Endothelial cell of umbilical vein (primary cell): ENCODE results near the gene CHST7. TPM values are rescaled to one million over a fixed set of nuclear protein-coding genes. Genes with fewer than 3 reads are reported as not detected.
"Not testable (repeated sequence)": the region's sequence is repeated elsewhere in the genome, so short reads cannot be mapped to it uniquely, and the experiment has no call there.

Experiments used
- BruUV-seq: library from RNA; stranded (reverse); fragments of 400-500 nt; replicated peaks from 2 replicates; lab custom pipeline; 2021; lab: Mats Ljungman, UMichigan
- CTCF ChIA-PET: fragments of 300-600, 350-600 bp; sonication (Branson Sonifier 250); formaldehyde crosslinking; loops from one replicate; lab custom pipeline; 2021; ENCODE audit warnings: antibody characterized with exemption, inconsistent platforms; lab: Charles Lee
- POLR2A ChIA-PET: fragments of 300-600, 350-600 bp; sonication (Branson Sonifier 250); formaldehyde crosslinking; loops from one replicate; lab custom pipeline; 2021; ENCODE audit warnings: antibody characterized with exemption, inconsistent platforms; lab: Charles Lee
- DNase-seq: peaks from one replicate; pipeline ENCODE4 v3.0.0-alpha.2; 2011; ENCODE audit warnings: low read depth, low spot score
- FAIRE-seq: peaks from 2 replicates; lab custom pipeline; 2011; peaks lifted over from hg19 to GRCh38; lab: Jason Lieb, UNC
- H2AFZ ChIP-seq: 2 replicates; pipeline ENCODE4 v1.6.0; 2012; ENCODE audit warnings: low read depth, low read length, control low read depth, inconsistent platforms
- H3K27ac ChIP-seq: 2 replicates; pipeline ENCODE4 v1.5.1; 2011; ENCODE audit warnings: low read depth, mild to moderate bottlenecking, control low read depth, low read length, moderate library complexity; ENCODE audit not compliant: insufficient read depth
- H3K27me3 ChIP-seq, 2 experiments: 2 replicates each; pipeline versions ENCODE4 v1.6.0 to v1.6.1; 2011; ENCODE audit warnings: low read length in 2 of 2, mixed read lengths in 1 of 2; ENCODE audit not compliant: control insufficient read depth in 2 of 2, insufficient read depth in 2 of 2
- H3K36me3 ChIP-seq, 2 experiments: 2 replicates in 1 of 2; 3 replicates in 1 of 2; pipeline ENCODE4 v1.5.1; 2011; ENCODE audit warnings: low read length in 2 of 2, mild to moderate bottlenecking in 1 of 2, moderate library complexity in 1 of 2; ENCODE audit not compliant: control insufficient read depth in 2 of 2, insufficient read depth in 2 of 2; ENCODE audit errors: extremely low read depth in 1 of 2
- H3K4me1 ChIP-seq: 3 replicates; pipeline ENCODE4 v1.5.1; 2011; ENCODE audit warnings: mild to moderate bottlenecking, low read length; ENCODE audit not compliant: control insufficient read depth, insufficient read depth; ENCODE audit errors: extremely low read depth
- H3K4me2 ChIP-seq: 2 replicates; pipeline ENCODE4 v1.6.1; 2011; ENCODE audit warnings: low read length, control low read depth, mixed read lengths; ENCODE audit not compliant: insufficient read depth
- H3K4me3 ChIP-seq, 3 experiments: fragments of 200-600 bp in 1 of 3; sonication (generic), shearing (Covaris generic) in 1 of 3; replicated peaks in 1 of 3; 2 replicates each; pipeline ENCODE4 v1.5.1; 2011 to 2016; ENCODE audit warnings: control low read depth in 3 of 3, low read length in 3 of 3, mild to moderate bottlenecking in 2 of 3, inconsistent platforms in 1 of 3, low read depth in 1 of 3, moderate library complexity in 1 of 3; ENCODE audit not compliant: insufficient read depth in 1 of 3
- H3K79me2 ChIP-seq: 2 replicates; pipeline ENCODE4 v1.6.0; 2012; ENCODE audit warnings: low read length, inconsistent platforms; ENCODE audit not compliant: control insufficient read depth, insufficient read depth
- H3K9ac ChIP-seq: replicated peaks from 2 replicates; pipeline ENCODE3; 2011; ENCODE audit warnings: low read length, control low read depth; ENCODE audit not compliant: insufficient read depth; ENCODE audit errors: extremely low read depth
- H3K9me1 ChIP-seq: replicated peaks from 3 replicates; pipeline ENCODE4 v1.6.0; 2011; ENCODE audit warnings: mild to moderate bottlenecking, low read length; ENCODE audit not compliant: control insufficient read depth, insufficient read depth; ENCODE audit errors: extremely low read depth
- H3K9me3 ChIP-seq: replicated peaks from 2 replicates; pipeline ENCODE4 v1.5.1; 2012; ENCODE audit warnings: low read length, inconsistent platforms; ENCODE audit not compliant: control insufficient read depth, insufficient read depth
- H4K20me1 ChIP-seq: replicated peaks from 2 replicates; pipeline ENCODE3; 2011; ENCODE audit warnings: mild to moderate bottlenecking, low read length; ENCODE audit not compliant: control insufficient read depth, insufficient read depth; ENCODE audit errors: extremely low read depth
- dilution Hi-C: fragments of 300-500 bp; cut with MboI; formaldehyde crosslinking; loops from one replicate; pipeline ENCODE4 v1.15.0; 2019; ENCODE audit warnings: low sequenced_read_pairs; ENCODE audit not compliant: extremely low pct_ligation_motif_present
- intact Hi-C: fragments of 100-400 bp; cut with micrococcal nuclease; formaldehyde crosslinking; loops from one replicate; pipeline ENCODE4 v1.10.0; 2022
- polyA plus RNA-seq, 4 experiments: library from polyadenylated mRNA; depleted of rRNA in 3 of 4; stranded (reverse) in 3 of 4; unstranded in 1 of 4; fragments of >200 nt; gene quantifications; 2 replicates each; pipeline versions ENCODE4 v1.2.1 to v1.2.3, GENCODE V29; 2011 to 2012; ENCODE audit warnings: missing spikeins in 1 of 4
- total RNA-seq: library from RNA; stranded (reverse); gene quantifications from 2 replicates; pipeline ENCODE4 v1.2.3, GENCODE V29; 2021

Gene CHST7
- total and polyA plus RNA-seq, 2 donors (not counting 3 experiments of a cell fraction or from before 2014, with no cell fraction given): 4.5 to 11.2 TPM

DNA sequence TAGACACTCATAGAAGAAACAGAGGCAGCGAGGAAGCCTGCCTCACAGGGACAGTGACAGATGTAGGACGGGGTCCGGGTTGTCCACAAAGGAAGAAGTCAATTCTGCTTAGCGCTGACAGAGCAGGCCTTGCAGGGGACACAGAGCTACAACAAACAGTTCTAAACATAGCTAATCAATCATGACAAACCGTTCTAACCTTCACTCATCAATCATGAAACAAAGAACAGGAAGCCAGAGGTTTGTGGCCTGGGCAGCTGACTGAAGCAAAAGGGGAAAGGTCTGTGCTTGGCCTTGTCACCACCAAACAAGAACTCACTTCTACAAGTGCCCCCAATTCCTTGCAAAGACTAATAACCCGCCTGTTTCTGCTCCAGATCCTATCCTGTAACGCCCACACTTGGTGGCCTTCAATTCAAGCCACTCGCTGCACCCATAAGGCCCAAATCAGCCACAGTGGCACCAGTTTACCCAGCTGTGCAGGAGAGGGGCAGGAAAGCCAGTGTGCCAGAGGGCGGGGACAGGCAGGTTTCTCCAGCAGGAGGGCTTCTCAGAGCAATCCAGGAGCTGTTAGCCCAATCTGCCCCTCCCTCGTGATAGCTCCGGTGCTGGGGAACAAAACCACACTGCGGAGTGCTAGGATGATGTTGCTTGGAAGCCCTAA is 43.7 kb upstream of the CHST7 start:
- intact Hi-C loops, H3K9ac ChIP-seq, dilution Hi-C loops, BruUV-seq, H3K4me3 ChIP-seq, H3K27ac ChIP-seq, H3K9me1 ChIP-seq, POLR2A ChIA-PET, H3K4me2 ChIP-seq, H3K27me3 ChIP-seq, H3K79me2 ChIP-seq, DNase-seq, H4K20me1 ChIP-seq, H3K4me1 ChIP-seq, H2AFZ ChIP-seq, H3K9me3 ChIP-seq, CTCF ChIA-PET, H3K36me3 ChIP-seq: not testable (repeated sequence)
- peak; percentile 69 for FAIRE-seq

DNA sequence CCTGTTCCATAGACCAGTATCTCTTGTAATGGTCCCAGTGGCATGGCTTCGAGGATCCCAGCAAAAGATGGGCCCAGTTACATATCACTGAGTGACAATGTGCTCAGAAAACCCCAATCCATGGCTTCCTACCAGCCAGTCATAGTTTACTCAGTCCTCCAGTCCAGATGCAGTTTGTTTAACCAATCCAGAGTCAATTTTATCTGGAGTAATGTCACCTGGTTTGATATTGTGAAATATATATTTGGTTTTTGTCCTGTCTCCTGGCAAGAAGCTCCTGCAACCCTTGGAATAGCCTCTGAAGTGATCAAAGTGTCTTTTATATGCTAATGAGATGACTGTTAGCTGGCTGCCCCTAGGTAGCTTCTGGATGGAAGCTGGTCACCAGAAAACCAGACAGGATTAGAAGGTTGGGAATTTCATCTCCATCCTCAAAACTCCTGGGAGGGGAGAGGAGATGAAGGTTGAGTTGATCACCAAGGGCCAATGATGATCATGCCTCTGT is 43.1 kb upstream of the CHST7 start:
- H3K4me2 ChIP-seq, H3K27me3 ChIP-seq, H3K9ac ChIP-seq, H2AFZ ChIP-seq, H3K4me1 ChIP-seq, H3K4me3 ChIP-seq, dilution Hi-C loops, intact Hi-C loops, DNase-seq, CTCF ChIA-PET, H4K20me1 ChIP-seq, BruUV-seq, H3K36me3 ChIP-seq, H3K9me3 ChIP-seq, H3K9me1 ChIP-seq, H3K79me2 ChIP-seq, H3K27ac ChIP-seq, POLR2A ChIA-PET: not testable (repeated sequence)
- peak; percentile 90 for FAIRE-seq
